ENCODE data around the gene KLK14. TPM values are rescaled to one million over a fixed set of nuclear protein-coding genes. Genes with fewer than 3 reads are reported as not detected.

Gene KLK14
- total and polyA plus RNA-seq, 2 experiments from 2014 or later = not detected

- Histone ChIP-seq H2AFZ (no peak overlapping the region), H3K4me1 (ENCODE audit: insufficient read depth) (no peaks in the 10 kb centered on the region), H3K9ac (no peak overlapping the region), H3K27ac (no peak overlapping the region), H3K79me2 (ENCODE audit: insufficient read depth) (no peaks in the 10 kb centered on the region), H3F3A (ENCODE audit: insufficient read depth) (no peaks in the 10 kb centered on the region), H3K36me3 (ENCODE audit: low read depth) (no peaks in the 10 kb centered on the region), H3K9me2 (ENCODE audit: insufficient read depth) (no peaks in the 10 kb centered on the region), H4K20me1 (ENCODE audit: insufficient read depth) (no peaks in the 10 kb centered on the region), H3K4me3 (no peak overlapping the region), H3K4me2 (ENCODE audit: unreplicated experiment) (no peak overlapping the region), H3K27me3 (replicated peaks; ENCODE audit: insufficient read depth) (no peaks in the 10 kb centered on the region), H3K9me3 (ENCODE audit: low read depth) (no peaks in the 10 kb centered on the region)
- TF ChIP-seq EZH2 (IDR thresholded peaks at IDR 0.05; ENCODE audit: insufficient read depth, poor library complexity, severe bottlenecking) = no peak
- TF ChIP-seq EZH2phosphoT487 (IDR thresholded peaks at IDR 0.05; ENCODE audit: insufficient read depth, low read depth) = no peak
- 36 to 38% methylated on average over 9 of the region's 9 CpGs for WGBS, 2 experiments (ENCODE audit: low coverage in 1 of 2, low lambda C conversion rate in 2 of 2, missing lambda C conversion rate in 2 of 2)
- DNase-seq = no peak
- in situ Hi-C loops (cut with MboI) = no loop called here
Measured at GRCh38 chr19:51043497-51043896, 39.2 kb downstream of the KLK14 start.

GRCh38 chr19:51040151-51040550 is 42.5 kb downstream of the KLK14 start:
- no peaks in the 10 kb centered on the region for H3K9me3 ChIP-seq (ENCODE audit: low read depth)
- no peaks in the 10 kb centered on the region for H3K27me3 ChIP-seq (replicated peaks; ENCODE audit: insufficient read depth)
- no peak overlapping the region for H3K4me2 ChIP-seq (ENCODE audit: unreplicated experiment)
- no peaks in the 10 kb centered on the region for H3K36me3 ChIP-seq (ENCODE audit: low read depth)
- no peak for TF ChIP-seq EZH2 (IDR thresholded peaks at IDR 0.05; ENCODE audit: insufficient read depth, poor library complexity, severe bottlenecking)
- TF ChIP-seq EZH2phosphoT487 (IDR thresholded peaks at IDR 0.05; ENCODE audit: insufficient read depth, low read depth) = no peak
- H3K4me1 ChIP-seq (ENCODE audit: insufficient read depth) = no peaks in the 10 kb centered on the region
- H3K9me2 ChIP-seq (ENCODE audit: insufficient read depth) = no peaks in the 10 kb centered on the region
- no peak overlapping the region for H3K9ac ChIP-seq
- no peaks in the 10 kb centered on the region for H3F3A ChIP-seq (ENCODE audit: insufficient read depth)
- no peaks in the 10 kb centered on the region for H3K79me2 ChIP-seq (ENCODE audit: insufficient read depth)
- no peaks in the 10 kb centered on the region for H4K20me1 ChIP-seq (ENCODE audit: insufficient read depth)
- WGBS, 2 experiments (ENCODE audit: low coverage in 1 of 2, low lambda C conversion rate in 2 of 2, missing lambda C conversion rate in 2 of 2) = 42 to 48% methylated on average over 6 of the region's 6 CpGs
- no peak for DNase-seq
- no peak overlapping the region for H2AFZ ChIP-seq
- H3K4me3 ChIP-seq = no peak overlapping the region
- no peak overlapping the region for H3K27ac ChIP-seq
- in situ Hi-C loops (cut with MboI) = no loop called here

- Histone ChIP-seq H3K9me2 (ENCODE audit: insufficient read depth) (no peaks in the 10 kb centered on the region), H3K36me3 (ENCODE audit: low read depth) (no peaks in the 10 kb centered on the region), H2AFZ (no peak overlapping the region), H3F3A (ENCODE audit: insufficient read depth) (no peaks in the 10 kb centered on the region), H3K4me1 (ENCODE audit: insufficient read depth) (no peaks in the 10 kb centered on the region), H3K4me3 (no peak overlapping the region), H3K27me3 (replicated peaks; ENCODE audit: insufficient read depth) (no peaks in the 10 kb centered on the region), H3K79me2 (ENCODE audit: insufficient read depth) (no peaks in the 10 kb centered on the region), H3K4me2 (ENCODE audit: unreplicated experiment) (no peak overlapping the region), H3K9me3 (ENCODE audit: low read depth) (no peaks in the 10 kb centered on the region), H3K27ac (no peak overlapping the region), H4K20me1 (ENCODE audit: insufficient read depth) (no peaks in the 10 kb centered on the region), H3K9ac (no peak overlapping the region)
- no peak for DNase-seq
- in situ Hi-C loops (cut with MboI) = no loop called here
- TF ChIP-seq EZH2 (IDR thresholded peaks at IDR 0.05; ENCODE audit: insufficient read depth, poor library complexity, severe bottlenecking) = no peak
- TF ChIP-seq EZH2phosphoT487 (IDR thresholded peaks at IDR 0.05; ENCODE audit: insufficient read depth, low read depth) = no peak
- WGBS, 2 experiments (ENCODE audit: low coverage in 1 of 2, low lambda C conversion rate in 2 of 2, missing lambda C conversion rate in 2 of 2) = 49 to 58% methylated on average over 9 of the region's 9 CpGs
Measured at GRCh38 chr19:51036519-51036918, 46.2 kb downstream of the KLK14 start.

- Histone ChIP-seq H4K20me1 (ENCODE audit: insufficient read depth) (no peaks in the 10 kb centered on the region), H3F3A (ENCODE audit: insufficient read depth) (no peaks in the 10 kb centered on the region), H3K9me2 (ENCODE audit: insufficient read depth) (no peaks in the 10 kb centered on the region), H3K9ac (no peak within 1 kb of the TSS), H3K4me2 (ENCODE audit: unreplicated experiment) (no peak within 1 kb of the TSS), H3K4me3 (no peak within 1 kb of the TSS), H3K79me2 (ENCODE audit: insufficient read depth) (no peaks in the 10 kb centered on the region), H3K9me3 (ENCODE audit: low read depth) (no peaks in the 10 kb centered on the region), H3K27ac (no peak within 1 kb of the TSS), H3K4me1 (ENCODE audit: insufficient read depth) (no peaks in the 10 kb centered on the region), H3K27me3 (replicated peaks; ENCODE audit: insufficient read depth) (no peaks in the 10 kb centered on the region), H3K36me3 (ENCODE audit: low read depth) (no peaks in the 10 kb centered on the region), H2AFZ (no peak within 1 kb of the TSS)
- DNase-seq = no peak
- no peak for TF ChIP-seq EZH2 (IDR thresholded peaks at IDR 0.05; ENCODE audit: insufficient read depth, poor library complexity, severe bottlenecking)
- TF ChIP-seq EZH2phosphoT487 (IDR thresholded peaks at IDR 0.05; ENCODE audit: insufficient read depth, low read depth) = no peak
- in situ Hi-C loops (cut with MboI) = no loop called here
- 34 to 38% methylated on average over 11 of the region's 11 CpGs for WGBS, 2 experiments (ENCODE audit: low coverage in 1 of 2, low lambda C conversion rate in 2 of 2, missing lambda C conversion rate in 2 of 2)
Measured at GRCh38 chr19:51034704-51035103, 48.0 kb downstream of the KLK14 start, which contains the start of gene KLK12. Gene KLK12 (minus strand): TSS chr19:51035002. CDS start chr19:51034621, 381 bp downstream.

GRCh38 chr19:51031880-51032225 is 50.8 kb downstream of the KLK14 start:
- Histone ChIP-seq H3K27ac (no peak overlapping the region), H3K9ac (no peak overlapping the region), H3K36me3 (ENCODE audit: low read depth) (no peaks in the 10 kb centered on the region), H3K4me3 (no peak overlapping the region), H3K9me2 (ENCODE audit: insufficient read depth) (no peaks in the 10 kb centered on the region), H3K4me1 (ENCODE audit: insufficient read depth) (no peaks in the 10 kb centered on the region), H3K79me2 (ENCODE audit: insufficient read depth) (no peaks in the 10 kb centered on the region), H3K27me3 (replicated peaks; ENCODE audit: insufficient read depth) (no peaks in the 10 kb centered on the region), H3F3A (ENCODE audit: insufficient read depth) (no peaks in the 10 kb centered on the region), H2AFZ (no peak overlapping the region), H3K4me2 (ENCODE audit: unreplicated experiment) (no peak overlapping the region), H3K9me3 (ENCODE audit: low read depth) (no peaks in the 10 kb centered on the region), H4K20me1 (ENCODE audit: insufficient read depth) (no peaks in the 10 kb centered on the region)
- in situ Hi-C loops (cut with MboI) = no loop called here
- no peak for TF ChIP-seq EZH2 (IDR thresholded peaks at IDR 0.05; ENCODE audit: insufficient read depth, poor library complexity, severe bottlenecking)
- no peak for TF ChIP-seq EZH2phosphoT487 (IDR thresholded peaks at IDR 0.05; ENCODE audit: insufficient read depth, low read depth)
- 75 to 81% methylated on average over 21 to 26 of the region's 28 CpGs for WGBS, 2 experiments (ENCODE audit: low coverage in 1 of 2, low lambda C conversion rate in 2 of 2, missing lambda C conversion rate in 2 of 2)
- DNase-seq = no peak
